ENCODE measurements around the gene MDM1.

MDM1 gene

DNA sequence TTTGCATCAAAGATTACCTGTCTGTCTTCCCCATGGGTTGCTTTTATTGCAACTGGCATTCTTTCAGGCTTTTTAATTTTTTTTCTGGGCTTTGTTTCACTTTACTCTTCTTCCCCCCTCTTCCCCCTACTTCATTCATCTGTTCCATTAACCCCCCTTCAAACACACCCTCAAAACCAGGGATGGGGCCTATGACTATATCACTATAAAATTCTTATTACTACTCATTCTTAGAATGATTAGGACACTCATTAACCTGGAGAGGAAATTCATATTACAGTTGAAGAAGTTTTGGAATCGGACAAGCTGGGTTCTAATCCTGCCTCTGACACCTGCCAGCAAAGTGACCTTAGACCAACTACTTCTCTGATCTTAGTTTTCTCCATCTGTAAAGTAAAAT, 24.8 kb upstream of the MDM1 start:
- CTCF ChIA-PET: interaction anchor here (0.6 to 0.7 kb wide), 2 partner anchors 54 to 134 kb away, joined by 3 read pairs; no protein-coding TSS in a partner anchor
- no peaks in the 10 kb centered on the region for H3K36me3 ChIP-seq (ENCODE audit: control insufficient read depth in 2 of 2, insufficient read depth in 1 of 2, low read length in 2 of 2)
- TF ChIP-seq, protein P1, sequence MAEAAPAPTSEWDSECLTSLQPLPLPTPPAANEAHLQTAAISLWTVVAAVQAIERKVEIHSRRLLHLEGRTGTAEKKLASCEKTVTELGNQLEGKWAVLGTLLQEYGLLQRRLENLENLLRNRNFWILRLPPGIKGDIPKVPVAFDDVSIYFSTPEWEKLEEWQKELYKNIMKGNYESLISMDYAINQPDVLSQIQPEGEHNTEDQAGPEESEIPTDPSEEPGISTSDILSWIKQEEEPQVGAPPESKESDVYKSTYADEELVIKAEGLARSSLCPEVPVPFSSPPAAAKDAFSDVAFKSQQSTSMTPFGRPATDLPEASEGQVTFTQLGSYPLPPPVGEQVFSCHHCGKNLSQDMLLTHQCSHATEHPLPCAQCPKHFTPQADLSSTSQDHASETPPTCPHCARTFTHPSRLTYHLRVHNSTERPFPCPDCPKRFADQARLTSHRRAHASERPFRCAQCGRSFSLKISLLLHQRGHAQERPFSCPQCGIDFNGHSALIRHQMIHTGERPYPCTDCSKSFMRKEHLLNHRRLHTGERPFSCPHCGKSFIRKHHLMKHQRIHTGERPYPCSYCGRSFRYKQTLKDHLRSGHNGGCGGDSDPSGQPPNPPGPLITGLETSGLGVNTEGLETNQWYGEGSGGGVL (tag by site-specific recombination; IDR thresholded peaks at IDR 0.05): peak; percentile 23; the same call in 1 of the 2 replicates
- no peak for TF ChIP-seq ZNF843 (tag by site-specific recombination; IDR thresholded peaks at IDR 0.05)
- H3K4me3 ChIP-seq (ENCODE audit: low read depth, low read length): no peak overlapping the region
- no peak overlapping the region for H3K27ac ChIP-seq (ENCODE audit: extremely low read depth, low read depth, low read length)
- H3K4me1 ChIP-seq (ENCODE audit: control insufficient read depth, insufficient read depth, low read length): no peaks in the 10 kb centered on the region
- POLR2A ChIA-PET: interaction anchor here (0.7 kb wide), 1 partner anchor 25 kb away, joined by 3 read pairs; no protein-coding TSS in a partner anchor
- H3K9me3 ChIP-seq (ENCODE audit: control insufficient read depth, insufficient read depth, low read depth, low read length): no peaks in the 10 kb centered on the region

DNA sequence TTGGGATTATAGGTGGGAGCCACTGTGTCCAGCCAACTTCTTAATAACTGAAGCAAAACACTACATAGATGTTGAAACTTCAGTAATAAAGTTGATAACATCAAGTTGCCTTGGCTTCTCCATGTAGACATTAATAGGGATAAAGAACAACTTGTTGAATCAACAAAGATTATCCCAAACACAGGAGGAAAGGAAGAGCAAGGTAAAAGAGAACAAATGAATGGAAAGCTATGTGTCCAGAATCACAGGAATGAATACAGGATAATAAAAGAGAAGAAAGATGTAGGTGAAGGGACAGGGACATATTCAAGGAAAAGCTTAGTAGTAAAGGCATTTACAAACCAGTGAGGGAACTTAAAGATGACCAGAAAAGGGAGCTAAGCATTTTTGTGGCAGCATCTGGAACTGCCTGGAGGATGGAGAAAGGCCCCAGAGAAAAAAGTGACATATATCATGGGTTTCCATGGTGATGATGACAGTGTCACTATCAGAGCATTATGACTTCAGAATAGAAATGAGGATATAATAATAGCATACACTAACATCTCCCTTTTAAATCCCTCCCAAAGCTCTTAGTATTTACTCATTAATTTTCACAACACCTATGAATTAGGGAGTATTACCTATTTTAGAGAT, 24.0 kb upstream of the MDM1 start:
- ChIA-PET CTCF (interaction anchor here (0.6 to 0.8 kb wide), 2 partner anchors 264 to 316 kb away, joined by 3 to 5 read pairs; no protein-coding TSS in a partner anchor), POLR2A (no interaction called here)
- Histone ChIP-seq H3K9me3 (ENCODE audit: control insufficient read depth, insufficient read depth, low read depth, low read length) (no peaks in the 10 kb centered on the region), H3K36me3 (ENCODE audit: control insufficient read depth in 2 of 2, insufficient read depth in 1 of 2, low read length in 2 of 2) (no peaks in the 10 kb centered on the region), H3K27ac (ENCODE audit: extremely low read depth, low read depth, low read length) (no peak overlapping the region), H3K4me3 (ENCODE audit: low read depth, low read length) (no peak overlapping the region), H3K4me1 (ENCODE audit: control insufficient read depth, insufficient read depth, low read length) (no peaks in the 10 kb centered on the region)
- 0 out of 2 replicates have a peak, but pooled peaks have one; percentile 51 for TF ChIP-seq SCRT1 (tag by site-specific recombination; IDR thresholded peaks at IDR 0.05; ENCODE audit: borderline replicate concordance)
- no peak for TF ChIP-seq ZNF404 (tag by site-specific recombination; IDR thresholded peaks at IDR 0.05)
- TF ChIP-seq ZNF16 (tag by site-specific recombination; IDR thresholded peaks at IDR 0.05; ENCODE audit: low read depth): no peak
- TF ChIP-seq SCRT2 (tag by site-specific recombination; IDR thresholded peaks at IDR 0.05): peak; percentile 73

DNA sequence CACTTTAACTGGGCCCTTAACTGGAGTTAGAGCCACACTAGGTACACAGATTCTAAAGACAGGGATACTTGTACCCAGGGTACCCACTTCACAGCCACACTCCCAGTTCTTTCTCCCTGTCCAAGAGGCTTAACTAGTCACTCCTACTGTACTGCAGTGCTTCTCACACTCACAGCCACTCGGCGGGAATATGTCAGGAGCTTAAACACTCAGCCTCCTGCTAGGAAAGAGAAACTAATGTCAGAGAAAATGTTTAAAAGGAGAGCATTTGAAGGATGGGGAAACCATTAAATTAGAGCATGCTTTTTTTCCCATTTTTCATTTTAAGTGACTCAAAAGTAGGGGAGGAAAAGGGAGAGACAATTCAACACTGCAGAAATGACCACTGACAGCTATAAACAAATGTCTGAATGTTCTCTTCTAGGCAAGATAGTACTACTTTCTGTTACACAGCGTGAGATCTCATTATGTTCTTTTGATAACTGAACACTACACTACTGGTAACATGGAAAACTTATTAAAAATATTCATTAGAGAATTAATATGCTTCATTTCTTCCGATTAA, 22.9 kb upstream of the MDM1 start:
- H3K4me3 ChIP-seq (ENCODE audit: low read depth, low read length): no peak overlapping the region
- TF ChIP-seq SP7 (tag by site-specific recombination; IDR thresholded peaks at IDR 0.05): no peak
- TF ChIP-seq MYNN (tag by site-specific recombination; IDR thresholded peaks at IDR 0.05; ENCODE audit: borderline replicate concordance): no peak
- TF ChIP-seq MZF1 (tag by site-specific recombination; IDR thresholded peaks at IDR 0.05; ENCODE audit: borderline replicate concordance): no peak
- TF ChIP-seq, protein P2, sequence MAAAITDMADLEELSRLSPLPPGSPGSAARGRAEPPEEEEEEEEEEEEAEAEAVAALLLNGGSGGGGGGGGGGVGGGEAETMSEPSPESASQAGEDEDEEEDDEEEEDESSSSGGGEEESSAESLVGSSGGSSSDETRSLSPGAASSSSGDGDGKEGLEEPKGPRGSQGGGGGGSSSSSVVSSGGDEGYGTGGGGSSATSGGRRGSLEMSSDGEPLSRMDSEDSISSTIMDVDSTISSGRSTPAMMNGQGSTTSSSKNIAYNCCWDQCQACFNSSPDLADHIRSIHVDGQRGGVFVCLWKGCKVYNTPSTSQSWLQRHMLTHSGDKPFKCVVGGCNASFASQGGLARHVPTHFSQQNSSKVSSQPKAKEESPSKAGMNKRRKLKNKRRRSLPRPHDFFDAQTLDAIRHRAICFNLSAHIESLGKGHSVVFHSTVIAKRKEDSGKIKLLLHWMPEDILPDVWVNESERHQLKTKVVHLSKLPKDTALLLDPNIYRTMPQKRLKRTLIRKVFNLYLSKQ (tag by site-specific recombination; IDR thresholded peaks at IDR 0.05; ENCODE audit: borderline replicate concordance): no peak
- no peak for TF ChIP-seq ZNF521 (tag by site-specific recombination; IDR thresholded peaks at IDR 0.05)
- CTCF ChIA-PET: interaction anchor here (0.5 to 0.6 kb wide), 2 partner anchors 179 to 315 kb away, joined by 3 to 5 read pairs; no protein-coding TSS in a partner anchor
- no peaks in the 10 kb centered on the region for H3K36me3 ChIP-seq (ENCODE audit: control insufficient read depth in 2 of 2, insufficient read depth in 1 of 2, low read length in 2 of 2)
- H3K4me1 ChIP-seq (ENCODE audit: control insufficient read depth, insufficient read depth, low read length): no peaks in the 10 kb centered on the region
- POLR2A ChIA-PET: no interaction called here
- H3K27ac ChIP-seq (ENCODE audit: extremely low read depth, low read depth, low read length): no peak overlapping the region
- H3K9me3 ChIP-seq (ENCODE audit: control insufficient read depth, insufficient read depth, low read depth, low read length): no peaks in the 10 kb centered on the region

DNA sequence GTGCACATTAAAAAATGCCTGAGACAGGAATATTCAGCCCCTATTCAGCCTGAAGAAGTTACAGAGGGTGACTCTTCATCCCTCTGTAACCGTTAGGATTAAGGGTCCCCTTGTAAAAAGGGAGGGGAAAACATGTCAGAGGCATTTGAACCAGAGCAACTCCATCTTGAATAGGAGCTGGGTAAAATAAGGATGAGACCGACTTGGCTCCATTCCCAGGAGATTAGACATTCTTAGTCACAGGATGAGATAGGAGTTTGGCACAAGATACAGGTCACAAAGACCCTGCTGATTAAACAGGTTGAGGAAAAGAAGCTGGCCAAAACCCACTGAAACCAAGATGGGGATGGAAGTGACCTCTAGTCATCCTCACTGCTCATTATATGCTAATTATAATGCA, 19.9 kb upstream of the MDM1 start:
- Histone ChIP-seq H3K36me3 (ENCODE audit: control insufficient read depth in 2 of 2, insufficient read depth in 1 of 2, low read length in 2 of 2) (no peaks in the 10 kb centered on the region), H3K4me1 (ENCODE audit: control insufficient read depth, insufficient read depth, low read length) (no peaks in the 10 kb centered on the region), H3K27ac (ENCODE audit: extremely low read depth, low read depth, low read length) (no peak overlapping the region), H3K9me3 (ENCODE audit: control insufficient read depth, insufficient read depth, low read depth, low read length) (no peaks in the 10 kb centered on the region), H3K4me3 (ENCODE audit: low read depth, low read length) (no peak overlapping the region)
- ChIA-PET CTCF (no interaction called here), POLR2A (no interaction called here)
- TF ChIP-seq, protein P3, sequence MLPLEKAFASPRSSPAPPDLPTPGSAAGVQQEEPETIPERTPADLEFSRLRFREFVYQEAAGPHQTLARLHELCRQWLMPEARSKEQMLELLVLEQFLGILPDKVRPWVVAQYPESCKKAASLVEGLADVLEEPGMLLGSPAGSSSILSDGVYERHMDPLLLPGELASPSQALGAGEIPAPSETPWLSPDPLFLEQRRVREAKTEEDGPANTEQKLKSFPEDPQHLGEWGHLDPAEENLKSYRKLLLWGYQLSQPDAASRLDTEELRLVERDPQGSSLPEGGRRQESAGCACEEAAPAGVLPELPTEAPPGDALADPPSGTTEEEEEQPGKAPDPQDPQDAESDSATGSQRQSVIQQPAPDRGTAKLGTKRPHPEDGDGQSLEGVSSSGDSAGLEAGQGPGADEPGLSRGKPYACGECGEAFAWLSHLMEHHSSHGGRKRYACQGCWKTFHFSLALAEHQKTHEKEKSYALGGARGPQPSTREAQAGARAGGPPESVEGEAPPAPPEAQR (tag by site-specific recombination; IDR thresholded peaks at IDR 0.05): no peak
- TF ChIP-seq ZNF114 (tag by site-specific recombination; IDR thresholded peaks at IDR 0.05): no peak
- no peak for TF ChIP-seq ZNF433 (tag by site-specific recombination; IDR thresholded peaks at IDR 0.05; ENCODE audit: low read depth)

All from HEK293 (cell line).